Left forelimb (tissue), 1 donor: ENCODE results near the gene AGBL4.

Experiments
- DNase-seq: peaks from one replicate; pipeline ENCODE4 v3.0.0-alpha.2; 2018; ENCODE audit warnings: low spot score

AGBL4 gene

GRCh38 chr1:48761986-48762385 lies 1261.8 kb downstream of the AGBL4 start:
- DNase-seq: no peak

- DNase-seq: no peak
Measured at GRCh38 chr1:48761411-48761810, 1262.3 kb downstream of the AGBL4 start.

- DNase-seq: no peak
Measured at GRCh38 chr1:48760857-48761256, 1262.9 kb downstream of the AGBL4 start.

- no peak for DNase-seq
Measured at GRCh38 chr1:48758976-48759375, 1264.8 kb downstream of the AGBL4 start.

- DNase-seq: no peak
Measured at GRCh38 chr1:48757363-48757762, 1266.4 kb downstream of the AGBL4 start.

DNA sequence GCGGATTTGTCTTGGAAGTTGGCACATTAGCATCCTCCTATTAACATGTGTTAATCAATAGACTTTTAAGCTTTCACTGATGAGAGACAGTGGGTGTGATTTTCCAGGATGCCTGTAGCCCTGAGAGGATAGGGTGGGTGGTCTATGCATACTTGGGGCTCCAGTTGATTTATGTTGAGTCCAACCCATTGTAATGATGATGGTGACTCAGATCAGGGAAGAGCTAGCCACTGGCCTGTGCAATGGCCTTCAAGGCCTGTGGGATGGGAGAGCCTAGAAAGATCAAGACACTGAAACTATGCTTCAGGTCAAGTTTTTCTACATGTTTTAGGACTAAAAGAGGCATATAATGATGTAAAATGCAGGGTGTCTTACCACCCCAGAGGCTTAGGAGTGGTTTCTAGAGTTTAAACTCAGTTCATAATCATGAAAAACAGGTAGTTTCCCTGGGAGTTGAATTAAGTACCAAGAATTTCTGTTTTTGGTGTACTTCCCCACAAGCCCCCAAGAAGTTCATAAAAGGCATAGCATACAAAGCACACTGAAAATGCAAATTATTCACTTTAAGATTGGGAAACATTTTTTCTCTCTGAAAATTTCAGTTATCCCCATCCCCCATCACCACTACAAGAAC lies 1267.0 kb downstream of the AGBL4 start:
- no peak for DNase-seq

DNA sequence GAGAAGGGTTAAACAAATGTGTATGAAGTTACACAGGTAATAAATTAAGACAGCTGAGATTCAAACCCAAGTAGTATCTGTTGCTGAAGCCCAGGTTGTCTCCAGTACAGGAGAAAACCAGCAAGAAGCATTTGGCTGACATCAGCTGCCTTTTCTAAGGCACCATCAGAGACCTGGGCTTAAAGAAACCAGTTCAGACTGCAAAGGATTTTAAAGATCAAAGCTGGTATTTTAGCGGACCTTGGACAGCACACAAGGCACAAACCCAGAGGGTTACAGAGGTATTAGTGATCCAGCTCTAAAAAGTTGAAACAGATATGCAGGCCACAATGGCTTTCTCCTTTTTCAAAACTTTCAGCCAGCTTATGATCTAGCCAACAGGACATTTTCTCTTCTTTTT lies 1270.5 kb downstream of the AGBL4 start:
- DNase-seq: no peak

- DNase-seq: no peak
Measured at GRCh38 chr1:48750109-48750508, 1273.6 kb downstream of the AGBL4 start.

- no peak for DNase-seq
Measured at GRCh38 chr1:48749068-48749467, 1274.7 kb downstream of the AGBL4 start.

DNA sequence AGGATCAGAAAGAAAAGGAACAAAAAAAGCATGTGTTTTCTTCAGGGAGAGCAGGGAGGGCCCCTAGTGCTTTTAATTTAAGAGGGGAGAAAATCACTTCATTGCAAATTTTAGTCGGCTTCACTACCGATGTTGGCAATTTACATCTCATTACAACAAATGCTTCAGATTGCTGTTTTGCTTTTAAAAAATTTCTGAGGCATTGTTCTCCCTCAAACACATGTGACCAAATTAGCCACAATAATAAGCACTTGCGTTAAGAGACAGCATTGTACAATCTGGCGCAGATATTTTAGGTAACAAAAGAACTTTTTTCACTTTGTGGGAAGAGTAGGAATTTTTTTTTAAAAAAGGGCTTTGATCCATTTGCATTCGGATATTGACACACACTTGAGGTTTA lies 1276.8 kb downstream of the AGBL4 start:
- DNase-seq: no peak

- DNase-seq: no peak
Measured at GRCh38 chr1:48744032-48744431, 1279.7 kb downstream of the AGBL4 start.

GRCh38 chr1:48743480-48743879 lies 1280.3 kb downstream of the AGBL4 start:
- no peak for DNase-seq

DNA sequence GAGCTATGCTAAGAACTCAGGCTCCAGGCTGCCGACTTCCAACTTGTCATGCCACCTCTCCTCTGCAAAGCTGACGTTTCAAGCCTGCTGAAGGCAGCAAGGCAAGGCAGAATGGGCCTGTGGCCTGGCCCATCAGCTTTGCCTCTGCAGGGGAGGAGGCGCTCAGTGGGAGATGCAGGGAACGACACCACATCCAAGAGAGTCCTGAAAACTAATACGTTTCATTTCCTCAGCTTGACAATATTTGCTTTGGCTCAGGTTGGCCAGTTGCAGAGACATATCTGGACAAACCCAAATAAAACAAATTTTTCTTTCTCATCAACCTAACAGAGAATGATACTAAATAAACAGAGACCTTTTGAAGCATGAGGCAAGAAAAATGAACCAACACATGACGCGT lies 1282.4 kb downstream of the AGBL4 start:
- DNase-seq: no peak

DNA sequence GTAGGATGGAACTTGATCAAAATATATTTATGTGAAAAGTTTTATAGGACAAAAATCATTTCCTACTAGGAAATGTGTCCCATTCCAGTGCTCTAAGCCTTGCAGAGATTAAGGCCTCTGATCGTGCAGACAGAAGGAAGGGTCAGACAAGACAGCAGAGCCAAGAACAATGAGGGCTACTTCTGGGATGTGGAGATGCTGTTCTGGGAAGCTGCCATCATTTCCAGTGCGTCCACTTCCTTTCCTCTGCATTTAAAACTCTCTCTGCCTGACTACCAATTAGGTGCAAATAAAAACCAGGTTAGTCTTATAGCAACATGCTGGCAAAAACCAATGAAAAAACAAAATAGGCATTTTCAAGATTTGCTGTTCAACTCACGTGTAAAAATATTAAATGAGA lies 1283.1 kb downstream of the AGBL4 start:
- no peak for DNase-seq

GRCh38 chr1:48739091-48739490 lies 1284.7 kb downstream of the AGBL4 start:
- no peak for DNase-seq

DNA sequence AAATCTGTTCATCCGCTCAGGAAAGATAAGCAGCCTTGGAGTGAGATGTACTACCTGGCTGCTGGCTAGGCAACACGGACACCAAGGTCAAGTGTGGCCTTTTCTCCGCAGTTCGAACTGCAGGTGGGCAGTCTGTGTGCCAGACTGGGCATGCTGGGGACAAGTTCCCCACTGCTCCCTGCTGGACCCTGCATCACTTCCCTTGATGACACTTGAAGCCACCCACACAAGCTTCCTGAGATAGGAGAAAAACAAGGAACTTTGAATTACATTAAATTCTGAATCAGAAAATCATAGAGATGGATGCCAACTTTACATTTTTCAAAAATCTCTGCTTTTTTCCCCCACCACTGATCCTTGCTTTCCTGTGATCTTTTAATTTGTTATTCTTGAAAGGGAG lies 1285.4 kb downstream of the AGBL4 start:
- no peak for DNase-seq

- no peak for DNase-seq
Measured at GRCh38 chr1:48735796-48736195, 1288.0 kb downstream of the AGBL4 start.

DNA sequence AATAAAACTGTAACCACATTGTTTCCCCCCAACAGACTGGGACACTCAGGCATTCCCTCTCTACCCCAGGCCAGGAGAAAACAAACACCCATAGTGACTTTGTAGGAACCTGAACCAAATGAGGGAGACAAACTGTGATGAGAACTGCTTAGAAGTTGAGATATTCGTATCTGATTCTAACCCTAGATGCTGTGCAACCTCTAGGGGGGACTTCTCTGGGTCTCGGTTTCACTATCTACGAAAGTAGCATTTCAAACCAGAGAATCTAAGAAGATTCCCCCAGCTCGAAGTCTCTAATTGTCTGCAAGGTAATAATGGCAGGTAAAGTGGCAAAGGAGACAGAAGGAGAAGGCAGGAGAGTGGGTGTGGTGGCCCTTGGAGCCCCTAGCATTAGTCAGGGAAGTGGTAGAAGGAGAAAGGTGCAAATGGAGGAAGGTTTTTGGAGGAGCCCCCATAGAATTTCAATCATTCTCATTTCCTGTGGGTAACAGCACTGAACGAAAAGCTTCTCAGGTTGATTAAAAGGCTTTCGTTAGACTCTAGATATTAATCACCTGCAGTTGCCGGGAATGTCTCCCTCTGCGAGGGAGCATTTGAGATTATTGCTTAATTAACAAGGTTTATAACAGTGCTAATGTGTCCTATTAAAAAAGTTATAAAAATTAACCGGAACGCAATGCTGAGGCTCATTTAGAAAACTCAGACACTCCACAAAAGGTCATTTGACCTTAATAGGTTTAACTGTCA lies 1293.4 kb downstream of the AGBL4 start:
- no peak for DNase-seq

GRCh38 chr1:48728584-48728983 lies 1295.2 kb downstream of the AGBL4 start:
- no peak for DNase-seq

GRCh38 chr1:48726557-48727215 lies 1297.1 kb downstream of the AGBL4 start:
- no peak for DNase-seq

DNA sequence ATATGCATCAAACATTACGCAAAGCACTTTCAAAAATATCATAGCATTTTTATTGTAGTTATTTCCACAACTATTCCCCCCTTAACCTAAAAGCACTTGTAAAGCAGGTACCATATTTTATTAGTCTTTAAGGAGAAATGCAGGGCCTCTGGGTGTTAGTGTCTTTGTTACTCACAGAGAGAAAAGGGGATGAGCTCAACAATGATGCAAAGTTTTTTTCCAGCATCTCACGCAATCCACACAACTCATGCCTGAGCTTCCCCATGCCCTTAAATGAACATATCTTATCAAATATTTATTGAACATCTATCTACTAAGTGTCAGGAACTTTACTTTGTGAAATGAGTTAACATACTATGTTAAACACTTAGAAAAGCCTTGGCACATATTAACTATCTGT lies 1297.6 kb downstream of the AGBL4 start:
- DNase-seq: no peak

GRCh38 chr1:48725341-48726046 lies 1298.3 kb downstream of the AGBL4 start:
- DNase-seq: no peak

- DNase-seq: no peak
Measured at GRCh38 chr1:48720929-48721328, 1302.8 kb downstream of the AGBL4 start.
